Gastroesophageal sphincter (tissue), 4 donors: ENCODE results near the gene SNCB. TPM values are rescaled to one million over a fixed set of nuclear protein-coding genes. Genes with fewer than 3 reads are reported as not detected.

Source experiments
- ATAC-seq: fragments of 150-250 bp; one replicate; pipeline ENCODE4 v1.9.1; 2016; ENCODE audit warnings: mild to moderate bottlenecking, moderate library complexity
- H3K27ac ChIP-seq, 4 donors: fragments of 200-600 bp; sonication (generic) in 3 of 4; 1 replicate in 3 of 4; 2 replicates in 1 of 4; pipeline ENCODE4 v1.5.1; 2016 to 2019
- H3K27me3 ChIP-seq: fragments of 200-600 bp; sonication (generic); one replicate; pipeline ENCODE4 v1.5.1; 2019
- H3K36me3 ChIP-seq, 2 donors: fragments of 200-600 bp; sonication (generic); one replicate each; pipeline ENCODE4 v1.5.1; 2019; ENCODE audit warnings: control low read depth in 1 of 2
- H3K4me1 ChIP-seq, 3 donors: fragments of 200-600 bp; sonication (generic); 1 replicate in 2 of 3; 2 replicates in 1 of 3; pipeline ENCODE4 v1.5.1; 2016 to 2019; ENCODE audit warnings: control low read depth in 2 of 3
- H3K4me3 ChIP-seq, 2 donors: fragments of 200-600 bp; sonication (generic); one replicate each; pipeline ENCODE4 v1.5.1; 2019; ENCODE audit warnings: mild to moderate bottlenecking in 1 of 2, moderate library complexity in 1 of 2
- H3K9me3 ChIP-seq, 3 donors: fragments of 200-600 bp; sonication (generic); one replicate each; pipeline ENCODE4 v1.5.1; 2017 to 2019; ENCODE audit warnings: control low read depth in 2 of 3
- CTCF ChIP-seq, 4 experiments: fragments of 200-600 bp in 2 of 4; fragments of 450-650 bp in 2 of 4; sonication (generic) in 1 of 4; IDR thresholded peaks; one replicate each; pipeline ENCODE4 v1.5.1; 2017 to 2019; ENCODE audit warnings: antibody characterized with exemption in 4 of 4, mild to moderate bottlenecking in 2 of 4, moderate library complexity in 2 of 4
- EP300 ChIP-seq: sonication (generic); formaldehyde crosslinking; IDR thresholded peaks from one replicate; pipeline ENCODE4 v1.6.1; 2017; ENCODE audit warnings: antibody characterized with exemption, mild to moderate bottlenecking
- POLR2A ChIP-seq, 2 donors: fragments of 450-650 bp; IDR thresholded peaks; one replicate each; pipeline ENCODE4 v1.6.1; 2017; ENCODE audit warnings: antibody characterized with exemption in 2 of 2, mild to moderate bottlenecking in 2 of 2, moderate library complexity in 1 of 2
- POLR2AphosphoS5 ChIP-seq: sonication (generic); formaldehyde crosslinking; IDR thresholded peaks from one replicate; pipeline ENCODE4 v1.6.1; 2017; ENCODE audit warnings: antibody characterized with exemption
- WGBS, 2 donors: methylation state at CpG; one replicate each; pipeline ENCODE4 v1.1.5; 2018; ENCODE audit warnings: low coverage in 1 of 2; 5-methylcytosine and 5-hydroxymethylcytosine counted together
- total RNA-seq, 4 donors: library from RNA; depleted of rRNA; stranded (reverse); fragments of >200 nt; gene quantifications; one replicate each; pipeline ENCODE4 v1.1.0, GENCODE V29; 2016

The SNCB gene
- total RNA-seq, 4 donors from 2014 or later = not detected

GRCh38 chr5:176636426-176636825 lies 6.1 kb upstream of the SNCB start:
- no peak overlapping the region for H3K27ac ChIP-seq
- H3K4me3 ChIP-seq = no peak overlapping the region
- H3K27me3 ChIP-seq = peaks cover 38% of the 10 kb centered on the region
- TF ChIP-seq EP300 = no peak
- TF ChIP-seq POLR2A (IDR thresholded peaks at IDR 0.05) = no peak
- no peak for TF ChIP-seq CTCF (IDR thresholded peaks at IDR 0.05)
- no peak for TF ChIP-seq POLR2AphosphoS5
- WGBS, 2 donors = 43 to 48% methylated on average over 2 to 3 of the region's 9 CpGs
- no peaks in the 10 kb centered on the region for H3K36me3 ChIP-seq
- H3K4me1 ChIP-seq = no peaks in the 10 kb centered on the region
- no peaks in the 10 kb centered on the region for H3K9me3 ChIP-seq
- ATAC-seq = no peak

- Histone ChIP-seq H3K4me3 (no peak overlapping the region), H3K36me3 (no peaks in the 10 kb centered on the region), H3K9me3 (no peaks in the 10 kb centered on the region), H3K27me3 (peaks cover 66% of the 10 kb centered on the region), H3K4me1 (peaks cover 0 to 19% (median 12%) of the 10 kb centered on the region in 3 donors), H3K27ac (no peak overlapping the region)
- TF ChIP-seq CTCF (IDR thresholded peaks at IDR 0.05) (no peak), EP300 (no peak), POLR2AphosphoS5 (no peak), POLR2A (IDR thresholded peaks at IDR 0.05) (no peak)
- WGBS, 2 donors = 14 to 18% methylated on average over 4 to 6 of the region's 6 CpGs
- no peak for ATAC-seq
Observed at GRCh38 chr5:176633598-176633997, 3.3 kb upstream of the SNCB start.

- no peak for TF ChIP-seq EP300
- no peak for TF ChIP-seq POLR2A (IDR thresholded peaks at IDR 0.05)
- no peak for TF ChIP-seq POLR2AphosphoS5
- no peak for TF ChIP-seq CTCF (IDR thresholded peaks at IDR 0.05)
- WGBS, 2 donors = 100% methylated on average over 1 of the region's 2 CpGs; no CpG with 5 or more reads in 1 of the 2 donors
- H3K27ac ChIP-seq = no peak overlapping the region
- H3K27me3 ChIP-seq = peaks cover 75% of the 10 kb centered on the region
- H3K4me1 ChIP-seq = peaks cover 0 to 19% (median 12%) of the 10 kb centered on the region in 3 donors
- no peak overlapping the region for H3K4me3 ChIP-seq
- ATAC-seq = no peak
- H3K36me3 ChIP-seq = no peaks in the 10 kb centered on the region
- H3K9me3 ChIP-seq = no peaks in the 10 kb centered on the region
Observed at GRCh38 chr5:176632745-176633144, 2.4 kb upstream of the SNCB start.

DNA sequence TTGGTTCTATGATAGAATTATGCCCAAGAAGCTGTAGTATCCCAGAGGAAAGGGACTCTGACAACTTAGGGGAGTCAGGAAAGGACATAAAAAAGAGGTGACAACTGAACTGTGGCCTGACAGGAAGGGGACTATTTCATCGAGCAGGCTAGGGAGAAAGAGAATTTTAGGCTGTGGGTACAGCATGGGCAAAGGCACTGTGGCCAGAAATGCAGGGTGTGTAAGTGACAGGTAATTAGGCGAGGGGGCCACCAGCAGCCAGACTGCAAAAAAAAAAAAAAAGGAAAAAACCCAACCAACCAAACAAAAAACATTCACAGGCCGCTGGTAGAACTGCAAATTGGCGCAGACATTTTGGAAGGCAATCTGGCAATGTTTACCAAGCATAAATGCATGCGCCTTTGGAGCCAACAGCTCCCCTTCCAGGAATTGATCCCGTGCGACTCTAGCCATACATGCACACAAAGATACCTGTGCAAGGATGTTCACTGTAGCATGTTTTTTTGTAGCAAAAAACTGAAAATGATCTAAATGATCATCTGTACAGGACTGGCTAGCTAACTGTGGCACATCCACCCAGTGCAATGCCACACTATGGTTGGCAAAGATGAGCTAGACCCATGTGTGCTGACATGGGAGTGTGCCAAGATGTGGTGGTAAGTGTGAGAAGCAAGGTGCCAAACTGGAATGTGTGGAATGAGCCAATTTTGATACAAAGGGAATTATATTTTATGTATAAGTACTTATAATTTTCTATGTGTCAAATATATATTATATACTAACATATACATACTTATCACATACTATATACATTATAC lies 1.3 kb upstream of the SNCB start:
- ATAC-seq = no peak
- no peak overlapping the region for H3K27ac ChIP-seq
- H3K4me3 ChIP-seq = no peak overlapping the region
- H3K4me1 ChIP-seq = peaks cover 0 to 19% (median 12%) of the 10 kb centered on the region in 3 donors
- peaks cover 86% of the 10 kb centered on the region for H3K27me3 ChIP-seq
- no peaks in the 10 kb centered on the region for H3K36me3 ChIP-seq
- TF ChIP-seq POLR2A (IDR thresholded peaks at IDR 0.05) = no peak
- no peak for TF ChIP-seq EP300
- TF ChIP-seq POLR2AphosphoS5 = no peak
- no peak for TF ChIP-seq CTCF (IDR thresholded peaks at IDR 0.05)
- 79 to 82% methylated on average over 6 to 7 of the region's 7 CpGs for WGBS, 2 donors
- H3K9me3 ChIP-seq = no peaks in the 10 kb centered on the region

DNA sequence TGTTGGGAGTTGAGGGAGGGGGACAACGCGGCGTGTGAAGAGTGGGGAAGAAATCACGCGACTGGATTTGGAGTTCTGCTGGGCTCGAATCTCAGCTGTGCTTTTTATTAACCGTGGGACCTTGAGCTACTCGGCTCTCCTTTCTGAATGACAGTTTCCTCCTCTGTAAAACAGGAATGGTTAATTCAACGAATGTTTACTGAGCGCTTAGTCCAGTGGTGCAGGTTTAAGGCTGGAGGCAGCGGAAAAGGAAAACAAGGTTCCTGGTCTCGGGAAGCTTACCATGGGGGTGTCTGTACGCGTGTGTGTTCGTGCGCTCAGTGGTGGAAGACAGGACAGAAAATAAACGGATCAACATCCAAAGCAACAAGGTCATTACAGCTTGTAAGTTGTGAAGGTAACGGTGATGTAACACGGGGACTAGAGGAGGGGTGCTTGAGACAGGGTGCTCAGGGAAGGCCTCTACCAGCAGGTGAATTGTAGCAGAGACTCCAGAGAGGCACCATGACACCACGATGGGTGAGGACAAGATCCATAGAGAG lies 418 bp upstream of the SNCB start:
- no peak for TF ChIP-seq CTCF (IDR thresholded peaks at IDR 0.05)
- no peak for TF ChIP-seq EP300
- TF ChIP-seq POLR2A (IDR thresholded peaks at IDR 0.05) = no peak
- no peak for TF ChIP-seq POLR2AphosphoS5
- Histone ChIP-seq H3K27ac (no peak overlapping the region), H3K4me1 (peaks cover 0 to 19% (median 12%) of the 10 kb centered on the region in 3 donors), H3K4me3 (peak overlapping the region in 1 of 2 donors; percentile 47), H3K27me3 (peaks cover 95% of the 10 kb centered on the region), H3K9me3 (no peaks in the 10 kb centered on the region), H3K36me3 (no peaks in the 10 kb centered on the region)
- 8% methylated on average over 18 of the region's 20 CpGs; no CpG with 5 or more reads in 1 of the 2 donors for WGBS, 2 donors
- ATAC-seq = no peak
